Ishikawa (cell line): ENCODE measurements around the gene PRCP.

Source experiments
- CEBPB ChIP-seq: IDR thresholded peaks from 2 replicates; pipeline ENCODE4 v1.6.1; 2012
- CREB1 ChIP-seq: IDR thresholded peaks from 2 replicates; pipeline ENCODE4 v1.6.1; 2012; ENCODE audit warnings: low read depth
- EGR1 ChIP-seq: IDR thresholded peaks from 2 replicates; pipeline ENCODE4 v1.6.1; 2012
- EP300 ChIP-seq: IDR thresholded peaks from 2 replicates; pipeline ENCODE4 v1.6.1; 2012; ENCODE audit warnings: borderline replicate concordance
- FOXM1 ChIP-seq: IDR thresholded peaks from 2 replicates; pipeline ENCODE4 v1.6.1; 2012; ENCODE audit warnings: low read depth, borderline replicate concordance
- NFIC ChIP-seq: IDR thresholded peaks from 2 replicates; pipeline ENCODE4 v1.6.1; 2012
- RAD21 ChIP-seq: IDR thresholded peaks from 2 replicates; pipeline ENCODE4 v1.6.1; 2012; ENCODE audit warnings: low read depth
- TAF1 ChIP-seq: IDR thresholded peaks from 2 replicates; pipeline ENCODE4 v1.6.1; 2012; ENCODE audit warnings: low read depth, mild to moderate bottlenecking
- TCF12 ChIP-seq: IDR thresholded peaks from 2 replicates; pipeline ENCODE4 v1.6.1; 2012; ENCODE audit warnings: low read depth
- TEAD4 ChIP-seq: IDR thresholded peaks from 2 replicates; pipeline ENCODE4 v1.6.1; 2012
- YY1 ChIP-seq: IDR thresholded peaks from 2 replicates; pipeline ENCODE4 v1.6.1; 2012; ENCODE audit warnings: low read depth
- ZBTB7A ChIP-seq: IDR thresholded peaks from 2 replicates; pipeline ENCODE4 v1.6.1; 2012; ENCODE audit warnings: low read depth
- TF ChIP-seq, protein P1 (sequence below): IDR thresholded peaks from 2 replicates; pipeline ENCODE4 v1.6.1; 2012
- TF ChIP-seq, protein P2 (sequence below): IDR thresholded peaks from 2 replicates; pipeline ENCODE4 v1.6.1; 2012; ENCODE audit warnings: low read depth, mild to moderate bottlenecking
- TF ChIP-seq, protein P3 (sequence below): IDR thresholded peaks from 2 replicates; pipeline ENCODE4 v1.6.1; 2012

The PRCP gene

DNA sequence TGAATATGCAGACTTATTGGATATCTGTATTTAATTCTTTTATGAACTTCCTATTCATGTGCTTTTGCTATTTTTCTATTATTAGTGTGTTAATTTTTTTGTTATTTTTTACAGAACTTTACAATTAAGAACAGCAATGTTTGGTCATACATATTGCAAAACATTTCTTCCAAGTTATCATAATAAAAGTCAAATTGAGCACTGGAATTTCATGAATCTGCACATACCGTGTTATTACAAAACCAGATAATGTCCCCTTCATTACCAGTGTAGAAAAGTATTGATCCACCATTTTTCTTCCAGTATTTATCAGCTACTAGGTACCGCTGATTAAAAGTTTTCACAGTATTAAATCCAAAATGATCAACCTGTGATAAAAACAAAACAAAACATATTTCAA is 40.5 kb downstream of the PRCP start:
- TF ChIP-seq ZBTB7A (no peak), EGR1 (no peak), TCF12 (no peak), NFIC (no peak), TEAD4 (no peak), FOXM1 (no peak), EP300 (no peak), CEBPB (no peak), CREB1 (no peak), YY1 (no peak)
- TF ChIP-seq, protein P1, sequence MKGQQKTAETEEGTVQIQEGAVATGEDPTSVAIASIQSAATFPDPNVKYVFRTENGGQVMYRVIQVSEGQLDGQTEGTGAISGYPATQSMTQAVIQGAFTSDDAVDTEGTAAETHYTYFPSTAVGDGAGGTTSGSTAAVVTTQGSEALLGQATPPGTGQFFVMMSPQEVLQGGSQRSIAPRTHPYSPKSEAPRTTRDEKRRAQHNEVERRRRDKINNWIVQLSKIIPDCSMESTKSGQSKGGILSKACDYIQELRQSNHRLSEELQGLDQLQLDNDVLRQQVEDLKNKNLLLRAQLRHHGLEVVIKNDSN: no peak
- TF ChIP-seq, protein P2, sequence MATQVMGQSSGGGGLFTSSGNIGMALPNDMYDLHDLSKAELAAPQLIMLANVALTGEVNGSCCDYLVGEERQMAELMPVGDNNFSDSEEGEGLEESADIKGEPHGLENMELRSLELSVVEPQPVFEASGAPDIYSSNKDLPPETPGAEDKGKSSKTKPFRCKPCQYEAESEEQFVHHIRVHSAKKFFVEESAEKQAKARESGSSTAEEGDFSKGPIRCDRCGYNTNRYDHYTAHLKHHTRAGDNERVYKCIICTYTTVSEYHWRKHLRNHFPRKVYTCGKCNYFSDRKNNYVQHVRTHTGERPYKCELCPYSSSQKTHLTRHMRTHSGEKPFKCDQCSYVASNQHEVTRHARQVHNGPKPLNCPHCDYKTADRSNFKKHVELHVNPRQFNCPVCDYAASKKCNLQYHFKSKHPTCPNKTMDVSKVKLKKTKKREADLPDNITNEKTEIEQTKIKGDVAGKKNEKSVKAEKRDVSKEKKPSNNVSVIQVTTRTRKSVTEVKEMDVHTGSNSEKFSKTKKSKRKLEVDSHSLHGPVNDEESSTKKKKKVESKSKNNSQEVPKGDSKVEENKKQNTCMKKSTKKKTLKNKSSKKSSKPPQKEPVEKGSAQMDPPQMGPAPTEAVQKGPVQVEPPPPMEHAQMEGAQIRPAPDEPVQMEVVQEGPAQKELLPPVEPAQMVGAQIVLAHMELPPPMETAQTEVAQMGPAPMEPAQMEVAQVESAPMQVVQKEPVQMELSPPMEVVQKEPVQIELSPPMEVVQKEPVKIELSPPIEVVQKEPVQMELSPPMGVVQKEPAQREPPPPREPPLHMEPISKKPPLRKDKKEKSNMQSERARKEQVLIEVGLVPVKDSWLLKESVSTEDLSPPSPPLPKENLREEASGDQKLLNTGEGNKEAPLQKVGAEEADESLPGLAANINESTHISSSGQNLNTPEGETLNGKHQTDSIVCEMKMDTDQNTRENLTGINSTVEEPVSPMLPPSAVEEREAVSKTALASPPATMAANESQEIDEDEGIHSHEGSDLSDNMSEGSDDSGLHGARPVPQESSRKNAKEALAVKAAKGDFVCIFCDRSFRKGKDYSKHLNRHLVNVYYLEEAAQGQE: no peak

DNA sequence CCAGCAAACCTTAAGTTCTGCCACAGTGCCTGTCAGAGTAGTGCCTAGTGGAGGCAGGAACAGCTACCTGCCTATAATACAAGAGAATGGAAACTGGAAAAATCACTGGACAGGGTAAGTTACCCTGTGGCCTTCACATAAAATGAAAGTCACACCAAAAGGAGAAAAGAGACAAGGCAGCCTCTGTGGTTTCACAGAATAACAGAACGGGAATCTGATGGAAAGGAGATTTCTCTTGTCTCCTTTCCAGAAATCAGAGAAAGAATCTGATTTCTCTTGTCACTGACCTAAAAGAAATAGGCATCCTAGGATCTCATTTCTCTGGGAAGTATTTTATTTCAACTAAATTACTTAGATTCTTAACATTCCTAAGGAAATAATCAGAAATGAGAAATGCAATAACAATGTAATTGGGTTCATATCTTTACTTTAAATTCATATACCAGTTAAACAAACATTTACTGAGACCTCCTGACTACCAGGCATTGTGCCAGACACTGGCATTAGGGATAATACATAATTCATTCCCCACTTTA is 41.6 kb downstream of the PRCP start:
- TF ChIP-seq NFIC (peak; percentile 59), TEAD4 (peak; percentile 42; the same call in 1 of the 2 replicates), FOXM1 (no peak)

DNA sequence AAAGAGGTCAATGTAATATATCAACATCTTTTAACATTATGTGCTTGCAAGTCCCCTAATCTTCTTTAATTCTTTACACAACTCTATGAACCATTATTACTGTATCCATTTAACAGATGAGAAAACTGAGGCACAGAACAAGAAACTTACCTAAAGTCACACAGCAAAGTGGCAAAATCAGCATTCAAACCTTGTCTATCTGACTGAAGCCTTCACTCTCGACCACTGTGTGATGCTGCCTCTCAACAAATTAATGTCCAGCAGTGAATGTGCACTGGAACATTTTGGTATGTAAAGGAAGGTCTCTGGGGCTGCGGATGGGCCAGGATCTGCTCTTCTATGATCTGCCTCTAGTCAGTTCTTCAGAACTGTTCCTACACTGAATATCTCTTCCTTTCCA is 42.1 kb downstream of the PRCP start:
- no peak for TF ChIP-seq CREB1
- no peak for TF ChIP-seq EP300
- no peak for TF ChIP-seq CEBPB
- TF ChIP-seq ZBTB7A: no peak
- no peak for TF ChIP-seq EGR1
- TF ChIP-seq TEAD4: no peak

DNA sequence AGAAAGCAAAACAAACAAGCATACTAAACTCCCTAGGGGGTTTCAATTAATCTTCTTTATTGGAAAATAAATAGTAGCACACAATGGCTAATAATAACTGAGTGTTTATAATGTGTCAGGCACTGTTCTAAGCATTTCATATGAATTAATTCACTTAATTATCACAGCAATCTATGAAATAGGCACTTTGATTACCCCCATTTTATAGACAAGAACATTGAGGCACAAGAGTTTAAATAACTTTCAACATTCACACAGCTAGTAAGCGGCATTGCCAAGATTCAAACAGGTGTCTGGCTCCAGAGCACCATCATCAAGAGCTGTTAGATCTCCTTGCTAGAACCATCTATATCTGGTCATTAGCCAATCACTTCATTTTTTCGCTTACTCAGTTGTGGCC is 43.1 kb downstream of the PRCP start:
- TF ChIP-seq EGR1 (no peak), EP300 (no peak), TCF12 (no peak), TEAD4 (no peak), CEBPB (no peak), FOXM1 (no peak), ZBTB7A (no peak)
- TF ChIP-seq, protein P2: no peak
- TF ChIP-seq, protein P3, sequence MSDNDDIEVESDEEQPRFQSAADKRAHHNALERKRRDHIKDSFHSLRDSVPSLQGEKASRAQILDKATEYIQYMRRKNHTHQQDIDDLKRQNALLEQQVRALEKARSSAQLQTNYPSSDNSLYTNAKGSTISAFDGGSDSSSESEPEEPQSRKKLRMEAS: no peak

DNA sequence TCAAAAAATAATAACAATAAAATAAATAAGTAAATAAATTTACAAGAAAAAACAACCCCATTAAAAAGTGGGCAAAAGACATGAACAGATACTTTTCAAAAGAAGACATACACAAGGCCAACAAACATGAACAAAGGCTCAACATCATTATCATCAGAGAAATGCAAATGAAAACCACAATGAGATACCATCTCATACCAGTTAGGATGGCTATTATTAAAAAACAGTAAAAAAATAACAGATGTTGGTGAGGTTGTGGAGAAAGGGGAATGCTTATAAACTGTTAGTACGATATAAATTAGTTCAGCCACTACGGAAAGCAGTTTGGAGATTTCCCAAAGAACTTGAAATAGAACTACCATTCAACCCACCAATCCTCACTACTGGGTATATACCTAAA is 44.6 kb downstream of the PRCP start:
- TF ChIP-seq ZBTB7A (no peak), NFIC (no peak), CEBPB (no peak), CREB1 (no peak), TAF1 (no peak), EP300 (no peak), TEAD4 (no peak), YY1 (no peak), FOXM1 (no peak)
- TF ChIP-seq, protein P1: no peak
- TF ChIP-seq, protein P3: no peak

DNA sequence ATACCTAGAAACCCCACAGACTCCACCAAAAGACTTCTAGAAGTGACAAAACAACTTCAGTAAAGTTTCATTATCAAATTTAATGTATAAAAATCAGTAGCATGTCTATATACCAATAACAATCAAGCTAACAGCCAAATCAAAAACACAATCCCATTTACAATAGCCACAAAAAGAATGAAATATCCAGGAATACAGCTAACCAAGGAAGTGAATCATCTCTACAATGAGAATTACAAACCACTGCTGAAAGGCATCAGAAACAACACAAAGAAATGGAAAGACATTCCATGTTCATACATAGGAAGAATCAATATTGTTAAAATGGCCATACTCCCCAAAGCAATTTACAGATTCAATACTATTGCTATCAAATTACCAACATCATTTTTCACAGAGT is 46.0 kb downstream of the PRCP start:
- TF ChIP-seq NFIC: no peak
- TF ChIP-seq RAD21: no peak
- no peak for TF ChIP-seq TEAD4
- no peak for TF ChIP-seq EP300
- TF ChIP-seq, protein P1: no peak
- TF ChIP-seq CEBPB: no peak
- TF ChIP-seq FOXM1: no peak
- TF ChIP-seq ZBTB7A: no peak
- no peak for TF ChIP-seq TAF1
- no peak for TF ChIP-seq EGR1
- TF ChIP-seq TCF12: no peak
- TF ChIP-seq, protein P3: no peak
- TF ChIP-seq CREB1: no peak
